ENCODE measurements around the gene BABAM2.

- no peak for TF ChIP-seq CTCF (IDR thresholded peaks at IDR 0.05 in 2 of 3, conservative IDR thresholded peaks at IDR 0.05 in 1 of 3; ENCODE audit: control insufficient read depth in 2 of 3, extremely low read depth in 1 of 3, insufficient read depth in 1 of 3, low read depth in 3 of 3, low read length in 3 of 3)
- no peak for TF ChIP-seq ATF2 (IDR thresholded peaks at IDR 0.05; ENCODE audit: low read length)
- TF ChIP-seq CBFB (IDR thresholded peaks at IDR 0.05; ENCODE audit: low read depth), result no peak
- no peak for TF ChIP-seq POLR2AphosphoS5 (IDR thresholded peaks at IDR 0.05; ENCODE audit: low read length)
- no peak for TF ChIP-seq RAD21 (IDR thresholded peaks at IDR 0.05; ENCODE audit: insufficient read depth, low read depth, low read length)
- no peak for TF ChIP-seq REST (IDR thresholded peaks at IDR 0.05; ENCODE audit: low read depth, low read length)
- TF ChIP-seq POLR2AphosphoS2 (IDR thresholded peaks at IDR 0.05; ENCODE audit: low read depth, low read length), result no peak
- no peak for TF ChIP-seq EZH2 (IDR thresholded peaks at IDR 0.05; ENCODE audit: borderline replicate concordance, control insufficient read depth, low read depth, low read length)
- no peak for TF ChIP-seq NBN (IDR thresholded peaks at IDR 0.05)
Observed at GRCh38 chr2:27885234-27885633, 5.3 kb upstream of the BABAM2 start.
